Tongue (tissue), 2 donors: ENCODE measurements around the gene AATK. TPM values are rescaled to one million over a fixed set of nuclear protein-coding genes. Genes with fewer than 3 reads are reported as not detected.

Experiments
- DNase-seq: peaks from one replicate; pipeline ENCODE4 v3.0.0-alpha.2; 2015
- total RNA-seq: library from RNA; depleted of rRNA; stranded (reverse); fragments of >200 nt; gene quantifications from one replicate; pipeline ENCODE4 v1.2.3, GENCODE V29; 2014

The AATK gene
- total RNA-seq, 1 donor from 2014 or later = 11.1 TPM

DNA sequence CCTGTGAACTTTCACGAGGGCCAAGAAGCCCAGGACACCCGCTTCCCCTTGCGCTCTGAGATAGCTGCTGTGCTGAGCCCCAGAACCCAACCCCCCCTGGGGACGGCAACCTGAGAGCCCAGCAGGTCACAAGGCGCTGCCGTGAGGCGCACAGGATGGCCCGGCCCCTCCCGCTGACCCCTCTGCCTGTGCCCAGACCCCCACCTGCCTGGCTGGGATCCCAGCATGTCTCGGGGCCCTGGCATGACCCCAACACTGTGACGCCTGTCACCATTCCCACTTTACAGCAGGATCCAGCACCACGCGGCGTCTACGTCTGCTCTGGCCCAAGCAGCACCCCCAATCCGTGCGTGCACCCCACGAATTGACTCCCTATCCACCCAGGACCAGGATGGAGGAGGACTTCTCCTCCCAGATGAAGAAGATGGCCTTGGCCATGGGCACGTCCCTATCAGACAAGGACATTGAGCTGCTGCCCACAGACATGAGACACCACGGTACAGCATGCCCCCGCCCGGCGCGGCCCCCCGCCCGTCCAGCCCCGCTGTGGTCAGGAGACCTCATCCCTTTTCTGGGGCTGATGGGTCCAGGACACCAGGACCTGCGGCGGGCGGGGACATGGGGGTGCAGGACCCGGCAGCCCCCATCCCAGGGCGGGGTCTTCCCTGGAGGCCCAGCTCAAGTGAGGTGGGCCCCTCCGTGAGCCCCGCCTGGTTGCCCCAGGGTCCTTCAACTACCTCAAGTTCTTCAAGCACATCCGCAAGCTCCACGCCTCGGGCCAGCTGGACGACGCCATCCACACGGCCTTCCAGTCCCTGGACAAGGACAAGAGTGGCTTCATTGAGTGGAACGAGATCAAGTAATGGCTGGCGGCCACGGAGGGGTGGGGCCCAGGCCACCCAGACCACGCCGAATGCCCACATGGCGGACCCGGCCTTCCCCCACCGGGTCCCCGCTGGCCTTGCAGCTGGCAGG lies 15.1 kb upstream of the AATK start:
- DNase-seq = no peak

GRCh38 chr17:81179861-81180260 lies 13.8 kb upstream of the AATK start:
- peak; percentile 50 for DNase-seq

GRCh38 chr17:81179220-81179619 lies 13.2 kb upstream of the AATK start:
- peak; percentile 58 for DNase-seq

DNA sequence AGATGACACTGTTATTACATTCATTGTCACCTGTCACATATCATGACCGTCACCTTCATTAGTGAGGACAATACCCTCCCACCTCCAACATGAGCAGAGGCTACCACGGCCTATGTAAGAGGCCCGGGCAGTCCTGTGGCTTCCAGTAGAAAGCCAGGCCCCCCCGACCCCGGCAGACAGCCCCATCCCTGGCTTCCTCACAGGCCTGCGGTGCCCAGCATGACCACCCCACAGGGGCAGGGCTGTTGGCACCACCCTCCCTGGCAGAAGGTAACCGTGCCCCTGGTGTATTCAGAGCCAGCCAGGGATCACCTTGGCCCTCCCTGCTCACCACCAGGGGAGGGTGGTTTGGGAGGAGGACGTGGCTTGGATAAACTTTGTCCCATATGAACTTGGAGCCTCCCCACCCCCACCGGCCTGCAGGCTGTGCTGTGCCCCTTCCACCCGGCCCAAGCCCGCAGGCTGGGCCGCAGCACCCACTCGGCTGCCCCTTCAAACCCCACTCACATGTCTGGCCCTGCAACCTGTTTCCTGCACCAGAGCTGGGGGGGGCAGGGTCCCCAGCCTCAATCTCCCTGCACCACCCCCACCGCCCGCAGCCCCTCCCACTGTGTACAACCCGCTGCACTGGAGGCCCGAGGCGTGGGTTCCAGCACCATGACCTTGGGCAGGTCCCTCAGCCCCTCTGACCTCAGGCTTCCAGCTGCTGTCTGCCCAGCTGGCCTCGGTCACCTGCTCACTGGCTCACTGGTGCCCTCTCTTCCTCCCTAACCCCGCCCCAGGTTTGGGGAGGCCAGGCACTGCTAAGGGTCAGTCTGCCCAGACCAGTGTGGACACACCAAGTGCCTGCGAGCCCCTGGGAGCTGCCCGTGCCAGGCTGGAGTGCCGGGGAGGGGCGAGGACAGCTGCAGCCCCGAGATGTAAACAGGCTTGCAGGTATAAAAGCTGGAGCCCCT lies 12.4 kb upstream of the AATK start:
- peak; percentile 14 for DNase-seq

DNA sequence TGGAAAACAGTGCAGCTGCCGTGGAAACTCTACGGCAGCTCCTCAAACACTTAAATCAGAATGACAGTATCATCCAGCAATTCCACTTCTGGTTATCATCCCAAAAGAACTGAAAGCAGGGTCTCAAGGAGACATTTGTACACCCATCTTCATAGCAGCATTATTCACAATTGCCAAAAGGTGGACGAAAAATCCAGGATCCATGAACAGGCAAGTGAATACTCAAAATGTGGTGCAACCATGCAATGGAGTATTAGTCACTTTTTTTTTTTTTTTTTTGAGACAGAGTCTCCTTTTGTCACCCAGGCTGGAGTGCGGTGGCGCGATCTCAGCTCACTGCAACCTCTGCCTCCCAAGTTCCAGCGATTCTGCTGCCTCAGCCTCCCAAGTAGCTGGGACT lies 10.6 kb upstream of the AATK start:
- DNase-seq = no peak

- peak; percentile 86 for DNase-seq
These were observed 7.7 kb upstream of the AATK start for GRCh38 chr17:81173762-81174155.

GRCh38 chr17:81173052-81173761 lies 7.2 kb upstream of the AATK start:
- DNase-seq = peak; percentile 69

- DNase-seq = peak; percentile 27
These were observed 5.9 kb upstream of the AATK start for GRCh38 chr17:81171941-81172340.

- peak; percentile 94 for DNase-seq
These were observed 4.9 kb upstream of the AATK start for GRCh38 chr17:81170727-81171494.

- DNase-seq = no peak
These were observed 3.9 kb upstream of the AATK start for GRCh38 chr17:81169870-81170309.

DNA sequence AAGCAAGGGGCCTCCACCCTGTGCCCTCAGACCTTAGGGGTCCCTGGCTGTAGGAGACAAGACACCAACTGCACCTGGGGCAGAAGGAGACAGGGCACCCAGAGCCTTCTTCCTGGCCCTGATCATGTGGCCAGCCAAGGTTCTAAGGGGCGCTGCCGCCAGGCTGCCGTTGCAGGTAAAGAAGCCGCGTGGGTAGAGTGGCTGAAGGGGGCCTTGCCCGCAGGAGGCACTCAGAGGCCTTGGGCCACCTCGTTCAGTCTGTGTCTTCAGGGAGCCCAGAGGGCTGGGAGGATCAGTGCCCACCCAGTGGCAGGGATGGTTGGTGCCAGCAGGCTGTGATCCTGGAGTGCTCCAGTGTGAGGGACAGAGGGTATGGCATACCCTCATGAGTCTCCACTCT lies 1.6 kb upstream of the AATK start:
- no peak for DNase-seq

DNA sequence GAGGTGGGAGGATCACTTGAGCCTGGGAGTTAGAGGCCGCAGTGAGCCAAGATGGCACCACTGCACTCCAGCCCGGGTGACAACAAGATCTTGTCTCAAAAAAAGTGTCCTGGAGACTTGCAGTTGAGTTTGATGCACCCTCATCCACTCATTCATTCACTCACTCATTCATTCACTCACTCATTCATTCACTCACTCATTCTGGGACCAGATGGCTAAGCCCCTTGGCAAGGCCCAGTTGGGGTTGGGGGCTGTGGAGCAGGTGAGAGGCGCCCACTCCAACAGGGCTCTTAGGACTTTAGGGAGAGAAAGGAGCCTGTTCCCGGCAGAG lies 1.1 kb upstream of the AATK start:
- no peak for DNase-seq

DNA sequence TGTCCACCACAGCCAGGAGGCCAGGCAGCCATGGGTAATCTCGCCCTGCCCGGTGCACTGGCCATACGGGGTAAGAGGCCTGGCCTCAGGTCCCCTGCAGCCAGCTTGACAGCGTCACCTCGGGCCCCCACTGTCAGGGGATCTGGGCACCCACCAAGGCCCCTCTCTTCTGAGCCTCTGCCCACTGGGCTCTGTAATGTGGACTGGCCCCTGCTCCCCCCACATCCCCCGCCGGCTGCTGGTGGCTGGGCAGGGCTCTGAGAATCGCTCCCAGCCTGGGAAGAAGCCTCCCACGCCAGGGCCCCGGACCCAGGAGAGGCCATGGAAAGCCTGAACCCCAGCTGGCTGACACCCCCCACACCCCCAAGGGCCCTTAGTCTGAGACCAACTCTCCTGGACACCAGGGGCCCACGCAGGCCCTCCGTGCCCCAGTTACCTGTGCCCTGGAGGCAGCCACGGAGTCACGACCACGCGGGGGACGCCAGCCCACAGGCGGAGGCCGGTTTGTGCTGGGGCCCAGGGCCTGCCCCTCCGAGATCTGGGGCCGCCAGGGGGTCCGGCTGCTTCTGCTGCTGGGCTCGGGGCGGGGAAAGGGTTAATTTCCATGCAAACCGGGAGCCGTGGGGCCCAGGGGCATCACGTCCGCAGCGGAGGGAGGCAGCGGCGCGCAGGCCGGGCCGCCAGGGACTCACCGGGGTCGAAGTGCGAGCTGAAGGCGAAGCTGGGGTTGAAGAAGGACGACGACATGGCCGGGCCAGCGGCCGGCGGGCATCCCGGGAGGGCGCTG lies 582 bp downstream of the AATK start, which contains the start of gene PVALEF:
Gene PVALEF, plus strand, starts transcription at position 262 of the 787 bp plus-strand sequence. CDS start 15,720 bp downstream, outside the sequence.
- DNase-seq = peak; percentile 51

GRCh38 chr17:81164371-81165245 lies 1.4 kb downstream of the AATK start:
- DNase-seq = peak; percentile 95

DNA sequence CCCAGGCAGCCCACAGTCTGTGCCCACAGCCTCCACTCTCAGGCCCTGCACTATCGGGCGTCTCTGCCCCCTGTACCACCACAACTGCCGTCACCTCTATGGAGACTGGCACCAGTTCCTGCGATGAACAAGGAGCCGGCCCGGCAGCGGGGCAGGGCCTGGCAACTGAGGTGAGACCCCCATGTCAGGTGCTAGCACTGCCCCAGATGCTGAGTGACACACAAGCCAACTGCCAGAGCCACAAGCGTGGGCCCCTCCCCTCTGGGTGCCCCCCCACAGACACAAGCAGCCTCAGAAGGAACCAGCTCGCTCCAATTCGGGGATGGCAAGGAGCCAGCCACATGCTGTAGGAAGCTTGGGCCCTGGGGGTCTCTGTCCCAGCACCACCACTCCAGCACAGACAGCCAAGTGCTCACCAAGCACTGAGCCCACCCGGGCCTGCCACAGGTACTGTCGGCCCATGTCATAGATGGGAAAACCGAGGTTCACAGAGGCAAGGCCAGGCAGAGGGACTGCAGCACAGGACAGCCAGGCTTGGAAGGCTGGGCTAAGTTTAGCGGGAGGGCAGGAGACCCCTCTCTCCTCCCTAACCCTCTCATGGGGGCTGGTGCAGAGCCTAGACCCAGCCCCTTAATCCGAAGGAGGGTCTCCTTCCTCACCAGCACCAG lies 2.2 kb downstream of the AATK start:
- no peak for DNase-seq

DNA sequence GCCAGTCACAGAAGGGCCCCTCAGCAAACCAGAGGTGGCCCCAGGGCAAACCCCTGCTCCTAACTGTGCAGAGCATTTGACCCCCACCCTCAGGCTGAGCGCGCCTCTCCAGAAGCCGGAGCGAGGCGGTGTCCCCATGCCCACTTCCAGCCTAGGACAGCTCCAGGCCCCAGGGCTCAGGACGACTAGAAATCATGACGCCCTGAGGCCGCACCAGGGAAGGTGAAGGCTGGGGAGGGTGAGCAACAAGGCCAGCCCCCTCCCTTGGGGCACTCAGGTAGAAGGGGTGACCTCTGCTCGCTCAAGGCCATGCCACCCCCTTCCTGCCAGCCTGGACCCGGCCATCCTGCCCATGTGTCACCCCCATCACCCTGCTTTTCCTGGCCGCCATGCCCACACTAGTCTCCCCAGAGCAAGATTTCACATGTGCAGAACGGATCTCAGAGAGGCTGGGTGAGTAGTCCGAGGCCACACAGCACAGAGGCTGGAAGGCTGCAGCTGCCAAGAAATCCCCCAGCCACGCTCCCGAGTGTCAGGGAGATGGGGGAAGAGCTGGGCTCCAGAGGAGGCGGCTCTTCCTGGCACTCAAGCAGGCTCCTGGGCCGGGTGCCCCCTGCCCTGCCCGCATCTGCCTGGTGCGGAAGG lies 2.8 kb downstream of the AATK start:
- no peak for DNase-seq

- DNase-seq = no peak
These were observed 3.5 kb downstream of the AATK start for GRCh38 chr17:81162491-81162890.

GRCh38 chr17:81161972-81162371 lies 4.0 kb downstream of the AATK start:
- DNase-seq = no peak
